ENCODE results near the gene CDK5RAP3. TPM values are rescaled to one million over a fixed set of nuclear protein-coding genes. Genes with fewer than 3 reads are reported as not detected.

CDK5RAP3 gene
- total RNA-seq, 1 experiment from 2014 or later: 149 TPM

DNA sequence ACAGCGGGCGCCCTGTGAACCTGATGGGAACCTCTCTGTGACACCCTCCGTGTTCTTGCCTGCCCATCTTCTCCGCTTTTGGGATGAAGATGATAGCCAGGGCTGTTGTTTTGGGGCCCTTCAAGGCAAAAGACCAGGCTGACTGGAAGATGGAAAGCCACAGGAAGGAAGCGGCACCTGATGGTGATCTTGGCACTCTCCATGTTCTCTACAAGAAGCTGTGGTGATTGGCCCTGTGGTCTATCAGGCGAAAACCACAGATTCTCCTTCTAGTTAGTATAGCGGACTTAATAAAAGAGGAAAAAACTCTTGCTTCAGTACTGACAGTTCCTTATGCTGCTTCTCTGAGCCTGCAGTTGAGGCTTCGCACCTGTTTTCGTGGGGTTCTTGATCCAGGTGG lies 10.5 kb downstream of the CDK5RAP3 start:
- H3K27me3 Mint-ChIP-seq (ENCODE audit: low read depth): no peaks in the 10 kb centered on the region; the same call in 1 of the 2 replicates
- Histone ChIP-seq H2BK12ac (ENCODE audit: insufficient read length, low read depth, low read length) (no peak overlapping the region), H3K79me2 (ENCODE audit: insufficient read depth, low read length) (no peaks in the 10 kb centered on the region), H3K9ac (ENCODE audit: extremely low read depth, insufficient read length, low read length) (no peak overlapping the region), H3K18ac (ENCODE audit: insufficient read length, low read depth, low read length) (no peak overlapping the region), H3K23ac (ENCODE audit: insufficient read length, low read depth, low read length) (no peak overlapping the region), H3K79me1 (ENCODE audit: insufficient read depth, low read depth, low read length, poor library complexity, severe bottlenecking) (no peaks in the 10 kb centered on the region), H4K91ac (ENCODE audit: insufficient read length, low read depth, low read length) (no peak overlapping the region), H3K4me1 (ENCODE audit: insufficient read depth, low read length) (no peaks in the 10 kb centered on the region), H2AK5ac (ENCODE audit: insufficient read length, low read length) (no peak overlapping the region), H4K5ac (ENCODE audit: insufficient read length, low read depth, low read length) (no peak overlapping the region), H3K4ac (ENCODE audit: low read depth, low read length) (no peak overlapping the region), H3K56ac (ENCODE audit: insufficient read length, low read depth, low read length) (no peak overlapping the region), H3K27me3 (ENCODE audit: insufficient read depth, low read length) (no peaks in the 10 kb centered on the region; the same call in 1 of the 2 replicates), H3K14ac (ENCODE audit: insufficient read depth, low read length) (no peak overlapping the region), H3K23me2 (ENCODE audit: insufficient read length, low read depth, low read length, poor library complexity, severe bottlenecking) (no peaks in the 10 kb centered on the region), H2BK15ac (ENCODE audit: low read depth, low read length) (no peak overlapping the region), H2AFZ (ENCODE audit: low read length) (no peak overlapping the region), H4K20me1 (ENCODE audit: control insufficient read depth, insufficient read depth, insufficient read length) (no peaks in the 10 kb centered on the region), H3K27ac (ENCODE audit: insufficient read length, low read depth, low read length) (no peak overlapping the region), H3K4me2 (ENCODE audit: insufficient read depth, insufficient read length, low read length) (no peak overlapping the region), H2BK5ac (ENCODE audit: insufficient read length, low read length) (no peak overlapping the region), H3T11ph (ENCODE audit: low read length) (no peak overlapping the region), H2BK120ac (ENCODE audit: low read depth, low read length, poor library complexity, severe bottlenecking) (no peak overlapping the region), H4K8ac (replicated peaks; ENCODE audit: insufficient read length, low read depth, low read length) (no peak overlapping the region), H3K9me3 (ENCODE audit: control insufficient read depth, low read depth, low read length) (no peaks in the 10 kb centered on the region), H2BK20ac (ENCODE audit: low read depth, low read length, poor library complexity, severe bottlenecking) (no peak overlapping the region)
- peaks cover 30 to 68% (median 58%) of the 10 kb centered on the region in 3 experiments; a peak in 6 of 7 replicates for H3K36me3 Mint-ChIP-seq (ENCODE audit: insufficient read depth in 1 of 3, low read depth in 3 of 3)
- no CpG with 5 or more reads among the region's 9 CpGs for WGBS (ENCODE audit: extremely low coverage, insufficient read length, low lambda C conversion rate)
- no peaks in the 10 kb centered on the region for H3K9me3 Mint-ChIP-seq
- H3K4me3 Mint-ChIP-seq: no peak overlapping the region
- no peak for TF ChIP-seq CTCF (conservative IDR thresholded peaks at IDR 0.05)
- no peak for DNase-seq
- peaks cover 7 to 9% of the 10 kb centered on the region in 2 experiments for H3K4me1 Mint-ChIP-seq
- H3K27ac Mint-ChIP-seq: no peak overlapping the region
